WTC11 (cell line): Measurements from ENCODE around the gene SKAP2. TPM values are rescaled to one million over a fixed set of nuclear protein-coding genes. Genes with fewer than 3 reads are reported as not detected.

ENCODE experiments used
- ATAC-seq: fragments of 200-7000 bp; cut with Tn5 transposase; 2 replicates; pipeline ENCODE4 v1.10.0; 2021; ENCODE audit warnings: mild to moderate bottlenecking, moderate library complexity
- CTCF ChIA-PET: fragments of 300-600 bp; sonication (Branson Sonifier 250); formaldehyde crosslinking; loops from one replicate; lab custom pipeline; 2021; ENCODE audit warnings: antibody characterized with exemption; lab: Charles Lee
- POLR2A ChIA-PET: fragments of 350-600 bp; sonication (Branson Sonifier 250); formaldehyde crosslinking; loops from one replicate; lab custom pipeline; 2021; ENCODE audit warnings: antibody characterized with exemption; lab: Charles Lee
- DNase-seq: peaks from one replicate; pipeline ENCODE4 v3.0.0; 2021; ENCODE audit warnings: low spot score
- H3K27ac Mint-ChIP-seq: 2 replicates; pipeline ENCODE4 v1.8.0; 2021; ENCODE audit warnings: mixed read lengths
- H3K27me3 Mint-ChIP-seq: 2 replicates; pipeline ENCODE4 v1.8.0; 2021; ENCODE audit warnings: low read depth, mild to moderate bottlenecking, moderate library complexity, mixed read lengths
- H3K36me3 Mint-ChIP-seq: 2 replicates; pipeline ENCODE4 v1.8.0; 2021; ENCODE audit warnings: mixed read lengths
- H3K4me1 Mint-ChIP-seq: 2 replicates; pipeline ENCODE4 v1.8.0; 2022; ENCODE audit warnings: mixed read lengths
- H3K4me3 Mint-ChIP-seq: 2 replicates; pipeline ENCODE4 v1.8.0; 2021; ENCODE audit warnings: mild to moderate bottlenecking, moderate library complexity, mixed read lengths
- H3K9me3 Mint-ChIP-seq: 2 replicates; pipeline ENCODE4 v1.8.0; 2021; ENCODE audit warnings: mixed read lengths
- CBFB ChIP-seq: sonication (generic); formaldehyde crosslinking; IDR thresholded peaks from 2 replicates; pipeline ENCODE4 v1.8.1; 2022; ENCODE audit warnings: mild to moderate bottlenecking, low read depth, missing genetic modification reagents
- CREB1 ChIP-seq: sonication (generic); formaldehyde crosslinking; IDR thresholded peaks from 2 replicates; pipeline ENCODE4 v1.8.0; 2023; ENCODE audit warnings: mild to moderate bottlenecking, missing genetic modification reagents
- CREM ChIP-seq: sonication (generic); formaldehyde crosslinking; IDR thresholded peaks from 2 replicates; pipeline ENCODE4 v1.8.1; 2022; ENCODE audit warnings: mild to moderate bottlenecking, missing genetic modification reagents, moderate library complexity
- GRHL2 ChIP-seq: fragments of 250-450 bp; sonication (Bioruptor Pico); IDR thresholded peaks from 2 replicates; pipeline ENCODE4 v1.8.0; 2022; ENCODE audit warnings: mild to moderate bottlenecking, moderate library complexity; ENCODE audit not compliant: insufficient replicate concordance, severe bottlenecking
- IRF2 ChIP-seq: sonication (generic); formaldehyde crosslinking; IDR thresholded peaks from 2 replicates; pipeline ENCODE4 v1.8.0; 2022; ENCODE audit warnings: low read depth, missing genetic modification reagents, borderline replicate concordance
- JUN ChIP-seq: sonication (generic); formaldehyde crosslinking; IDR thresholded peaks from 2 replicates; pipeline ENCODE4 v1.8.0; 2023; ENCODE audit warnings: mild to moderate bottlenecking, missing genetic modification reagents
- MYBL2 ChIP-seq: sonication (generic); formaldehyde crosslinking; IDR thresholded peaks from 2 replicates; pipeline ENCODE4 v1.8.1; 2023; ENCODE audit warnings: mild to moderate bottlenecking, moderate library complexity, missing genetic modification reagents
- NFYB ChIP-seq: sonication (generic); formaldehyde crosslinking; conservative IDR thresholded peaks from 2 replicates; pipeline ENCODE4 v1.8.0; 2022; ENCODE audit warnings: low read depth, missing genetic modification reagents
- NR1H2 ChIP-seq: sonication (generic); formaldehyde crosslinking; IDR thresholded peaks from 2 replicates; pipeline ENCODE4 v1.9.0; 2021; ENCODE audit warnings: mild to moderate bottlenecking, moderate library complexity, missing genetic modification reagents
- SMAD4 ChIP-seq: sonication (generic); formaldehyde crosslinking; IDR thresholded peaks from 2 replicates; pipeline ENCODE4 v1.8.0; 2022; ENCODE audit warnings: mild to moderate bottlenecking, missing genetic modification reagents
- ZNF138 ChIP-seq: sonication (generic); formaldehyde crosslinking; conservative IDR thresholded peaks from 2 replicates; pipeline ENCODE4 v1.8.1; 2022; ENCODE audit warnings: mild to moderate bottlenecking, moderate library complexity, missing genetic modification reagents
- ZNF219 ChIP-seq: sonication (generic); formaldehyde crosslinking; IDR thresholded peaks from 2 replicates; pipeline ENCODE4 v1.8.0; 2023; ENCODE audit warnings: missing genetic modification reagents, mild to moderate bottlenecking, borderline replicate concordance
- ZNF263 ChIP-seq: sonication (generic); formaldehyde crosslinking; IDR thresholded peaks from 2 replicates; pipeline ENCODE4 v1.8.1; 2022; ENCODE audit warnings: low read depth, mild to moderate bottlenecking, moderate library complexity, missing genetic modification reagents
- ZNF317 ChIP-seq: sonication (generic); formaldehyde crosslinking; IDR thresholded peaks from 2 replicates; pipeline ENCODE4 v1.8.1; 2023; ENCODE audit warnings: low read depth, mild to moderate bottlenecking, moderate library complexity, missing genetic modification reagents, borderline replicate concordance
- total RNA-seq: library from RNA; stranded (reverse); gene quantifications from 3 replicates; pipeline ENCODE4 v1.2.3, GENCODE V29; 2021
- TF ChIP-seq, protein P1 (sequence below): fragments of 250-450 bp; sonication (Bioruptor Pico); IDR thresholded peaks from 2 replicates; pipeline ENCODE4 v1.9.0; 2021; ENCODE audit warnings: mild to moderate bottlenecking
- TF ChIP-seq, protein P2 (sequence below): sonication (generic); formaldehyde crosslinking; IDR thresholded peaks from 2 replicates; pipeline ENCODE4 v1.8.1; 2023; ENCODE audit warnings: mild to moderate bottlenecking, missing genetic modification reagents
- TF ChIP-seq, protein P3 (sequence below): sonication (generic); formaldehyde crosslinking; IDR thresholded peaks from 2 replicates; pipeline ENCODE4 v1.8.0; 2022; ENCODE audit warnings: mild to moderate bottlenecking, missing genetic modification reagents
- TF ChIP-seq, protein P4 (sequence below): fragments of 250-450 bp; sonication (Bioruptor Pico); IDR thresholded peaks from 2 replicates; pipeline ENCODE4 v2.1.2; 2022; ENCODE audit warnings: mild to moderate bottlenecking, moderate library complexity
- TF ChIP-seq, protein P5 (sequence below): sonication (generic); formaldehyde crosslinking; IDR thresholded peaks from 2 replicates; pipeline ENCODE4 v1.8.1; 2023; ENCODE audit warnings: mild to moderate bottlenecking, missing genetic modification reagents
- TF ChIP-seq, protein P6 (sequence below): fragments of 250-450 bp; sonication (Bioruptor Pico); IDR thresholded peaks from 2 replicates; pipeline ENCODE4 v1.9.0; 2021; ENCODE audit warnings: mild to moderate bottlenecking, borderline replicate concordance

The SKAP2 gene
- total RNA-seq, 1 experiment from 2014 or later = 2.5 TPM

DNA sequence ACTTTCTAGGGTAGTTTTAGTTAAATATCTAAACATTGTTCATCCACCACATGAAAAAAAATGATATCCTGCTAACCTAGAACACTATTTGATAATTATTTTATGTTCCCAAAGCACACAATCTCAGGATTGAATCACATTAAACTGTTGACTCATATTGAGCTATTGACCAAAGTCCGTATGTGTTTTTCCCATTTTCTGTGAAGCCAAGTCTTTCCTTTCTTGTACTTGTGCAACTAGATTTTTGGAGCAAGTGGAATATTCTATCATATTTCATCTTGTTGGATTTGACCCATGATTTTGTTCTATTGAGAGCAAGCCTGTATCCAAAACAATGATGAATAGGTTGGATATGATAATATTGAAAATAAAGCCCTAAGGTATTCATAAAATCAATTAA is 164.6 kb downstream of the SKAP2 start:
- DNase-seq (no peak), ATAC-seq (no peak)
- ChIA-PET CTCF (interaction anchor here (1.7 kb wide), 1 partner anchor 32 kb away, joined by 5 read pairs; no protein-coding TSS in a partner anchor), POLR2A (no interaction called here)
- Mint-ChIP-seq H3K36me3 (no peaks in the 10 kb centered on the region), H3K9me3 (no peaks in the 10 kb centered on the region), H3K4me3 (no peak overlapping the region), H3K27ac (no peak overlapping the region), H3K4me1 (peaks cover 4% of the 10 kb centered on the region; the same call in 1 of the 2 replicates), H3K27me3 (no peaks in the 10 kb centered on the region)
- TF ChIP-seq GRHL2 (no peak), MYBL2 (CRISPR knock-in tag) (no peak), IRF2 (CRISPR knock-in tag) (no peak), ZNF263 (CRISPR knock-in tag) (no peak), NR1H2 (CRISPR knock-in tag) (no peak), SMAD4 (CRISPR knock-in tag) (no peak), JUN (no peak), ZNF138 (CRISPR knock-in tag) (no peak), CREB1 (CRISPR knock-in tag) (no peak), CREM (CRISPR knock-in tag) (no peak), CBFB (CRISPR knock-in tag) (no peak), ZNF317 (no peak), NFYB (CRISPR knock-in tag) (no peak), ZNF219 (CRISPR knock-in tag) (no peak)
- TF ChIP-seq, protein P1, sequence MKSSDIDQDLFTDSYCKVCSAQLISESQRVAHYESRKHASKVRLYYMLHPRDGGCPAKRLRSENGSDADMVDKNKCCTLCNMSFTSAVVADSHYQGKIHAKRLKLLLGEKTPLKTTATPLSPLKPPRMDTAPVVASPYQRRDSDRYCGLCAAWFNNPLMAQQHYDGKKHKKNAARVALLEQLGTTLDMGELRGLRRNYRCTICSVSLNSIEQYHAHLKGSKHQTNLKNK (CRISPR knock-in tag) = no peak
- TF ChIP-seq, protein P2, sequence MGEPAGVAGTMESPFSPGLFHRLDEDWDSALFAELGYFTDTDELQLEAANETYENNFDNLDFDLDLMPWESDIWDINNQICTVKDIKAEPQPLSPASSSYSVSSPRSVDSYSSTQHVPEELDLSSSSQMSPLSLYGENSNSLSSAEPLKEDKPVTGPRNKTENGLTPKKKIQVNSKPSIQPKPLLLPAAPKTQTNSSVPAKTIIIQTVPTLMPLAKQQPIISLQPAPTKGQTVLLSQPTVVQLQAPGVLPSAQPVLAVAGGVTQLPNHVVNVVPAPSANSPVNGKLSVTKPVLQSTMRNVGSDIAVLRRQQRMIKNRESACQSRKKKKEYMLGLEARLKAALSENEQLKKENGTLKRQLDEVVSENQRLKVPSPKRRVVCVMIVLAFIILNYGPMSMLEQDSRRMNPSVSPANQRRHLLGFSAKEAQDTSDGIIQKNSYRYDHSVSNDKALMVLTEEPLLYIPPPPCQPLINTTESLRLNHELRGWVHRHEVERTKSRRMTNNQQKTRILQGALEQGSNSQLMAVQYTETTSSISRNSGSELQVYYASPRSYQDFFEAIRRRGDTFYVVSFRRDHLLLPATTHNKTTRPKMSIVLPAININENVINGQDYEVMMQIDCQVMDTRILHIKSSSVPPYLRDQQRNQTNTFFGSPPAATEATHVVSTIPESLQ = no peak
- TF ChIP-seq, protein P3, sequence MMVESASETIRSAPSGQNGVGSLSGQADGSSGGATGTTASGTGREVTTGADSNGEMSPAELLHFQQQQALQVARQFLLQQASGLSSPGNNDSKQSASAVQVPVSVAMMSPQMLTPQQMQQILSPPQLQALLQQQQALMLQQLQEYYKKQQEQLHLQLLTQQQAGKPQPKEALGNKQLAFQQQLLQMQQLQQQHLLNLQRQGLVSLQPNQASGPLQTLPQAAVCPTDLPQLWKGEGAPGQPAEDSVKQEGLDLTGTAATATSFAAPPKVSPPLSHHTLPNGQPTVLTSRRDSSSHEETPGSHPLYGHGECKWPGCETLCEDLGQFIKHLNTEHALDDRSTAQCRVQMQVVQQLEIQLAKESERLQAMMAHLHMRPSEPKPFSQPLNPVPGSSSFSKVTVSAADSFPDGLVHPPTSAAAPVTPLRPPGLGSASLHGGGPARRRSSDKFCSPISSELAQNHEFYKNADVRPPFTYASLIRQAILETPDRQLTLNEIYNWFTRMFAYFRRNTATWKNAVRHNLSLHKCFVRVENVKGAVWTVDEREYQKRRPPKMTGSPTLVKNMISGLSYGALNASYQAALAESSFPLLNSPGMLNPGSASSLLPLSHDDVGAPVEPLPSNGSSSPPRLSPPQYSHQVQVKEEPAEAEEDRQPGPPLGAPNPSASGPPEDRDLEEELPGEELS (CRISPR knock-in tag) = no peak
- TF ChIP-seq, protein P4, sequence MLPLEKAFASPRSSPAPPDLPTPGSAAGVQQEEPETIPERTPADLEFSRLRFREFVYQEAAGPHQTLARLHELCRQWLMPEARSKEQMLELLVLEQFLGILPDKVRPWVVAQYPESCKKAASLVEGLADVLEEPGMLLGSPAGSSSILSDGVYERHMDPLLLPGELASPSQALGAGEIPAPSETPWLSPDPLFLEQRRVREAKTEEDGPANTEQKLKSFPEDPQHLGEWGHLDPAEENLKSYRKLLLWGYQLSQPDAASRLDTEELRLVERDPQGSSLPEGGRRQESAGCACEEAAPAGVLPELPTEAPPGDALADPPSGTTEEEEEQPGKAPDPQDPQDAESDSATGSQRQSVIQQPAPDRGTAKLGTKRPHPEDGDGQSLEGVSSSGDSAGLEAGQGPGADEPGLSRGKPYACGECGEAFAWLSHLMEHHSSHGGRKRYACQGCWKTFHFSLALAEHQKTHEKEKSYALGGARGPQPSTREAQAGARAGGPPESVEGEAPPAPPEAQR (CRISPR knock-in tag) = no peak
- TF ChIP-seq, protein P5, sequence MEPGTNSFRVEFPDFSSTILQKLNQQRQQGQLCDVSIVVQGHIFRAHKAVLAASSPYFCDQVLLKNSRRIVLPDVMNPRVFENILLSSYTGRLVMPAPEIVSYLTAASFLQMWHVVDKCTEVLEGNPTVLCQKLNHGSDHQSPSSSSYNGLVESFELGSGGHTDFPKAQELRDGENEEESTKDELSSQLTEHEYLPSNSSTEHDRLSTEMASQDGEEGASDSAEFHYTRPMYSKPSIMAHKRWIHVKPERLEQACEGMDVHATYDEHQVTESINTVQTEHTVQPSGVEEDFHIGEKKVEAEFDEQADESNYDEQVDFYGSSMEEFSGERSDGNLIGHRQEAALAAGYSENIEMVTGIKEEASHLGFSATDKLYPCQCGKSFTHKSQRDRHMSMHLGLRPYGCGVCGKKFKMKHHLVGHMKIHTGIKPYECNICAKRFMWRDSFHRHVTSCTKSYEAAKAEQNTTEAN (CRISPR knock-in tag) = no peak
- TF ChIP-seq, protein P6, sequence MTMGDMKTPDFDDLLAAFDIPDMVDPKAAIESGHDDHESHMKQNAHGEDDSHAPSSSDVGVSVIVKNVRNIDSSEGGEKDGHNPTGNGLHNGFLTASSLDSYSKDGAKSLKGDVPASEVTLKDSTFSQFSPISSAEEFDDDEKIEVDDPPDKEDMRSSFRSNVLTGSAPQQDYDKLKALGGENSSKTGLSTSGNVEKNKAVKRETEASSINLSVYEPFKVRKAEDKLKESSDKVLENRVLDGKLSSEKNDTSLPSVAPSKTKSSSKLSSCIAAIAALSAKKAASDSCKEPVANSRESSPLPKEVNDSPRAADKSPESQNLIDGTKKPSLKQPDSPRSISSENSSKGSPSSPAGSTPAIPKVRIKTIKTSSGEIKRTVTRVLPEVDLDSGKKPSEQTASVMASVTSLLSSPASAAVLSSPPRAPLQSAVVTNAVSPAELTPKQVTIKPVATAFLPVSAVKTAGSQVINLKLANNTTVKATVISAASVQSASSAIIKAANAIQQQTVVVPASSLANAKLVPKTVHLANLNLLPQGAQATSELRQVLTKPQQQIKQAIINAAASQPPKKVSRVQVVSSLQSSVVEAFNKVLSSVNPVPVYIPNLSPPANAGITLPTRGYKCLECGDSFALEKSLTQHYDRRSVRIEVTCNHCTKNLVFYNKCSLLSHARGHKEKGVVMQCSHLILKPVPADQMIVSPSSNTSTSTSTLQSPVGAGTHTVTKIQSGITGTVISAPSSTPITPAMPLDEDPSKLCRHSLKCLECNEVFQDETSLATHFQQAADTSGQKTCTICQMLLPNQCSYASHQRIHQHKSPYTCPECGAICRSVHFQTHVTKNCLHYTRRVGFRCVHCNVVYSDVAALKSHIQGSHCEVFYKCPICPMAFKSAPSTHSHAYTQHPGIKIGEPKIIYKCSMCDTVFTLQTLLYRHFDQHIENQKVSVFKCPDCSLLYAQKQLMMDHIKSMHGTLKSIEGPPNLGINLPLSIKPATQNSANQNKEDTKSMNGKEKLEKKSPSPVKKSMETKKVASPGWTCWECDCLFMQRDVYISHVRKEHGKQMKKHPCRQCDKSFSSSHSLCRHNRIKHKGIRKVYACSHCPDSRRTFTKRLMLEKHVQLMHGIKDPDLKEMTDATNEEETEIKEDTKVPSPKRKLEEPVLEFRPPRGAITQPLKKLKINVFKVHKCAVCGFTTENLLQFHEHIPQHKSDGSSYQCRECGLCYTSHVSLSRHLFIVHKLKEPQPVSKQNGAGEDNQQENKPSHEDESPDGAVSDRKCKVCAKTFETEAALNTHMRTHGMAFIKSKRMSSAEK (CRISPR knock-in tag) = no peak
